Body of pancreas (tissue), 4 donors: ENCODE measurements around the gene MS4A6E.

Experiments used
- CTCF ChIP-seq, 7 experiments: fragments of 450-650 bp in 4 of 7; fragments of 200-600 bp in 3 of 7; sonication (generic) in 3 of 7; IDR thresholded peaks; one replicate each; pipeline ENCODE4 v1.5.1; 2016 to 2019; ENCODE audit warnings: antibody characterized with exemption in 7 of 7
- POLR2A ChIP-seq, 3 donors: fragments of 450-650 bp; IDR thresholded peaks; one replicate each; pipeline ENCODE4 v1.6.1; 2016; ENCODE audit warnings: antibody characterized with exemption in 3 of 3, mild to moderate bottlenecking in 2 of 3

GRCh38 chr11:60315871-60316270, 11.2 kb upstream of the MS4A6E start:
- TF ChIP-seq CTCF (IDR thresholded peaks at IDR 0.05) (no peak), POLR2A (IDR thresholded peaks at IDR 0.05) (no peak)
